OCI-LY3 (cell line): ENCODE results near the gene ARHGEF10L.

Source experiments
- H2AFZ ChIP-seq: fragments of 200-600, 300-600 bp; shearing (Covaris generic); 2 replicates; pipeline ENCODE4 v1.6.0; 2014; ENCODE audit warnings: antibody characterized with exemption, low read depth, low read length
- H3K27ac ChIP-seq: fragments of 200-600, 300-600 bp; sonication (generic); 2 replicates; pipeline ENCODE4 v1.5.1; 2014; ENCODE audit warnings: mild to moderate bottlenecking, low read length, moderate library complexity, mixed read lengths
- H3K27me3 ChIP-seq: fragments of 200-600, 300-600 bp; sonication (generic); 2 replicates; pipeline ENCODE4 v1.6.1; 2014; ENCODE audit warnings: low read depth, low read length, mixed read lengths
- H3K36me3 ChIP-seq: fragments of 200-600, 300-600 bp; sonication (generic); replicated peaks from 2 replicates; pipeline ENCODE3; 2014; ENCODE audit warnings: low read depth, low read length, mixed read lengths
- H3K4me1 ChIP-seq: fragments of 300-600, 200-600 bp; sonication (generic); 2 replicates; pipeline ENCODE4 v1.6.1; 2014; ENCODE audit warnings: low read length, mixed read lengths
- H3K4me2 ChIP-seq: fragments of 200-600, 300-600 bp; sonication (generic); 2 replicates; pipeline ENCODE4 v1.6.1; 2014; ENCODE audit warnings: low read length, mixed read lengths
- H3K4me3 ChIP-seq: fragments of 300-600, 200-600 bp; sonication (generic); 2 replicates; pipeline ENCODE4 v1.5.1; 2014; ENCODE audit warnings: antibody characterized with exemption, mild to moderate bottlenecking, low read length, moderate library complexity
- H3K79me2 ChIP-seq: fragments of 300-600, 200-600 bp; shearing (Covaris generic); 2 replicates; pipeline ENCODE4 v1.6.1; 2014; ENCODE audit warnings: mild to moderate bottlenecking, low read length, mixed read lengths
- H3K9ac ChIP-seq: fragments of 300-600, 200-600 bp; shearing (Covaris generic); 2 replicates; pipeline ENCODE4 v1.6.0; 2014; ENCODE audit warnings: mild to moderate bottlenecking, low read length, moderate library complexity
- H3K9me3 ChIP-seq: fragments of 200-600, 300-600 bp; shearing (Covaris generic); 2 replicates; pipeline ENCODE4 v1.6.1; 2014; ENCODE audit warnings: low read length, mixed read lengths; ENCODE audit not compliant: insufficient read depth
- H4K20me1 ChIP-seq: fragments of 200-600, 300-600 bp; sonication (generic); 2 replicates; pipeline ENCODE4 v1.6.1; 2016; ENCODE audit warnings: low read length, mixed read lengths; ENCODE audit not compliant: insufficient read depth
- CTCF ChIP-seq: fragments of 200-600, 300-600 bp; sonication (generic); IDR thresholded peaks from 2 replicates; pipeline ENCODE4 v1.5.1; 2014; ENCODE audit warnings: antibody characterized with exemption, low read length, low read depth
- EZH2phosphoT487 ChIP-seq: fragments of 200-600 bp; shearing (Covaris generic); IDR thresholded peaks from 2 replicates; pipeline ENCODE4 v1.6.1; 2018; ENCODE audit warnings: antibody characterized with exemption, mixed run types, low read depth

The ARHGEF10L gene

GRCh38 chr1:17739050-17739449 lies 199.6 kb downstream of the ARHGEF10L start:
- Histone ChIP-seq H3K36me3 (no peaks in the 10 kb centered on the region), H3K4me3 (no peak overlapping the region), H3K4me1 (no peaks in the 10 kb centered on the region), H3K79me2 (no peaks in the 10 kb centered on the region), H3K27ac (no peak overlapping the region), H3K9me3 (no peaks in the 10 kb centered on the region), H3K4me2 (no peak overlapping the region), H3K27me3 (peaks cover 11% of the 10 kb centered on the region), H2AFZ (no peak overlapping the region), H4K20me1 (no peaks in the 10 kb centered on the region), H3K9ac (no peak overlapping the region)
- TF ChIP-seq CTCF (no peak), EZH2phosphoT487 (no peak)

- Histone ChIP-seq H3K36me3 (no peaks in the 10 kb centered on the region), H3K9me3 (no peaks in the 10 kb centered on the region), H2AFZ (no peak overlapping the region), H3K9ac (no peak overlapping the region), H3K27ac (no peak overlapping the region), H3K27me3 (peaks cover 15% of the 10 kb centered on the region), H3K4me2 (no peak overlapping the region), H3K4me1 (no peaks in the 10 kb centered on the region), H3K79me2 (no peaks in the 10 kb centered on the region), H4K20me1 (no peaks in the 10 kb centered on the region), H3K4me3 (no peak overlapping the region)
- no peak for TF ChIP-seq EZH2phosphoT487
- TF ChIP-seq CTCF = no peak
Observed at GRCh38 chr1:17741052-17741451, 201.6 kb downstream of the ARHGEF10L start.

- H3K79me2 ChIP-seq = no peaks in the 10 kb centered on the region
- no peaks in the 10 kb centered on the region for H3K36me3 ChIP-seq
- no peaks in the 10 kb centered on the region for H3K4me1 ChIP-seq
- H4K20me1 ChIP-seq = no peaks in the 10 kb centered on the region
- H3K9me3 ChIP-seq = no peaks in the 10 kb centered on the region
- H2AFZ ChIP-seq = no peak overlapping the region
- peaks cover 15% of the 10 kb centered on the region for H3K27me3 ChIP-seq
- no peak overlapping the region for H3K4me3 ChIP-seq
- H3K27ac ChIP-seq = no peak overlapping the region
- H3K9ac ChIP-seq = no peak overlapping the region
- H3K4me2 ChIP-seq = no peak overlapping the region
- TF ChIP-seq EZH2phosphoT487 (no peak), CTCF (no peak)
Observed at GRCh38 chr1:17742583-17742982, 203.1 kb downstream of the ARHGEF10L start.

- H3K4me1 ChIP-seq = no peaks in the 10 kb centered on the region
- no peak for TF ChIP-seq CTCF
- no peak for TF ChIP-seq EZH2phosphoT487
Observed at GRCh38 chr1:17743008-17743647, 203.6 kb downstream of the ARHGEF10L start.

More at GRCh38 chr1:17743008-17743647, 203.6 kb downstream of the ARHGEF10L start:
- H3K4me3 ChIP-seq = no peak overlapping the region
- H3K9ac ChIP-seq = no peak overlapping the region
- H3K79me2 ChIP-seq = no peaks in the 10 kb centered on the region
- H3K9me3 ChIP-seq = no peaks in the 10 kb centered on the region
- H3K27ac ChIP-seq = no peak overlapping the region
- H3K27me3 ChIP-seq = peaks cover 15% of the 10 kb centered on the region
- H2AFZ ChIP-seq = no peak overlapping the region
- no peak overlapping the region for H3K4me2 ChIP-seq
- H3K36me3 ChIP-seq = no peaks in the 10 kb centered on the region
- no peaks in the 10 kb centered on the region for H4K20me1 ChIP-seq
